OCI-LY7 (cell line): ENCODE results near the gene MINDY4. TPM values are rescaled to one million over a fixed set of nuclear protein-coding genes. Genes with fewer than 3 reads are reported as not detected.

Experiments used
- BruUV-seq: library from RNA; stranded (reverse); fragments of 400-500 nt; replicated peaks from 2 replicates; lab custom pipeline; 2021; lab: Mats Ljungman, UMichigan
- CTCF ChIA-PET: fragments of 300-600 bp; sonication (Branson Sonifier 250); formaldehyde crosslinking; loops from one replicate; lab custom pipeline; 2022; ENCODE audit warnings: antibody characterized with exemption; ENCODE audit not compliant: unreplicated experiment; lab: Charles Lee
- POLR2A ChIA-PET: fragments of 300-600 bp; sonication (Branson Sonifier 250); formaldehyde crosslinking; loops from one replicate; lab custom pipeline; 2022; ENCODE audit warnings: antibody characterized with exemption; lab: Charles Lee
- DNase-seq: peaks from one replicate; pipeline ENCODE4 v3.0.0-alpha.2; 2015; ENCODE audit warnings: low spot score
- H2AFZ ChIP-seq: fragments of 200-600 bp; sonication (generic), shearing (Covaris generic); 2 replicates; pipeline ENCODE4 v1.6.1; 2014; ENCODE audit warnings: mild to moderate bottlenecking, antibody characterized with exemption, low read length, moderate library complexity
- H3K27ac ChIP-seq: fragments of 200-600 bp; sonication (generic); 2 replicates; pipeline ENCODE4 v1.5.1; 2014; ENCODE audit warnings: mixed run types, low read depth, mild to moderate bottlenecking, moderate library complexity, low read length, inconsistent platforms; ENCODE audit not compliant: poor library complexity, severe bottlenecking
- H3K36me3 ChIP-seq: fragments of 200-600 bp; sonication (generic); 2 replicates; pipeline ENCODE4 v1.6.1; 2014; ENCODE audit warnings: mild to moderate bottlenecking, antibody characterized with exemption, low read length, moderate library complexity, mixed read lengths; ENCODE audit not compliant: insufficient read depth
- H3K4me1 ChIP-seq: fragments of 200-600 bp; sonication (generic); 2 replicates; pipeline ENCODE4 v1.5.1; 2014; ENCODE audit warnings: mild to moderate bottlenecking, low read length; ENCODE audit not compliant: insufficient read depth, poor library complexity, severe bottlenecking
- H3K4me2 ChIP-seq: fragments of 200-600 bp; sonication (generic); 2 replicates; pipeline ENCODE4 v1.6.1; 2014; ENCODE audit warnings: mild to moderate bottlenecking, low read length
- H3K4me3 ChIP-seq: fragments of 200-600 bp; sonication (generic); 2 replicates; pipeline ENCODE4 v1.5.1; 2014; ENCODE audit warnings: mild to moderate bottlenecking, low read depth, low read length; ENCODE audit not compliant: poor library complexity, severe bottlenecking
- H3K79me2 ChIP-seq: fragments of 200-600 bp; sonication (generic); 2 replicates; pipeline ENCODE4 v1.6.1; 2016; ENCODE audit warnings: low read depth, mild to moderate bottlenecking, low read length, moderate library complexity, mixed read lengths; ENCODE audit not compliant: insufficient read depth
- H3K9me2 ChIP-seq: fragments of 200-600 bp; sonication (generic); 2 replicates; pipeline ENCODE4 v1.6.1; 2016; ENCODE audit warnings: mild to moderate bottlenecking, low read length, mixed read lengths; ENCODE audit not compliant: insufficient read depth
- H3K9me3 ChIP-seq: fragments of 200-600 bp; sonication (generic); 2 replicates; pipeline ENCODE4 v1.6.1; 2014; ENCODE audit warnings: mild to moderate bottlenecking, mixed run types, low read length, mixed read lengths
- H4K20me1 ChIP-seq: fragments of 200-600 bp; sonication (generic); 2 replicates; pipeline ENCODE4 v1.6.1; 2014; ENCODE audit warnings: mild to moderate bottlenecking, antibody characterized with exemption, low read length, moderate library complexity, mixed read lengths; ENCODE audit not compliant: insufficient read depth
- EZH2phosphoT487 ChIP-seq: fragments of 200-600 bp; sonication (generic); IDR thresholded peaks from 2 replicates; pipeline ENCODE4 v1.6.1; 2018; ENCODE audit warnings: low read depth, borderline replicate concordance, mild to moderate bottlenecking, mixed run types, antibody characterized with exemption, low read length, moderate library complexity, mixed read lengths
- intact Hi-C: fragments of 100-400 bp; cut with micrococcal nuclease; formaldehyde crosslinking; loops from one replicate; pipeline ENCODE4 v1.10.0; 2022; ENCODE audit not compliant: unreplicated experiment
- total RNA-seq, 2 experiments: library from RNA; depleted of rRNA in 1 of 2; stranded (reverse); fragments of >200 nt in 1 of 2; shearing (Covaris generic) in 1 of 2; gene quantifications; 2 replicates each; pipeline ENCODE4 v1.2.3, GENCODE V29; 2014 to 2022
- TF ChIP-seq, protein P1 (sequence below): fragments of 200-600 bp; sonication (generic); conservative IDR thresholded peaks from 2 replicates; pipeline ENCODE4 v1.5.1; 2014; ENCODE audit warnings: mild to moderate bottlenecking, antibody characterized with exemption, low read length, moderate library complexity, mixed read lengths

MINDY4 gene
- total RNA-seq, 2 experiments from 2014 or later: 0.86 TPM; not detected in 1

DNA sequence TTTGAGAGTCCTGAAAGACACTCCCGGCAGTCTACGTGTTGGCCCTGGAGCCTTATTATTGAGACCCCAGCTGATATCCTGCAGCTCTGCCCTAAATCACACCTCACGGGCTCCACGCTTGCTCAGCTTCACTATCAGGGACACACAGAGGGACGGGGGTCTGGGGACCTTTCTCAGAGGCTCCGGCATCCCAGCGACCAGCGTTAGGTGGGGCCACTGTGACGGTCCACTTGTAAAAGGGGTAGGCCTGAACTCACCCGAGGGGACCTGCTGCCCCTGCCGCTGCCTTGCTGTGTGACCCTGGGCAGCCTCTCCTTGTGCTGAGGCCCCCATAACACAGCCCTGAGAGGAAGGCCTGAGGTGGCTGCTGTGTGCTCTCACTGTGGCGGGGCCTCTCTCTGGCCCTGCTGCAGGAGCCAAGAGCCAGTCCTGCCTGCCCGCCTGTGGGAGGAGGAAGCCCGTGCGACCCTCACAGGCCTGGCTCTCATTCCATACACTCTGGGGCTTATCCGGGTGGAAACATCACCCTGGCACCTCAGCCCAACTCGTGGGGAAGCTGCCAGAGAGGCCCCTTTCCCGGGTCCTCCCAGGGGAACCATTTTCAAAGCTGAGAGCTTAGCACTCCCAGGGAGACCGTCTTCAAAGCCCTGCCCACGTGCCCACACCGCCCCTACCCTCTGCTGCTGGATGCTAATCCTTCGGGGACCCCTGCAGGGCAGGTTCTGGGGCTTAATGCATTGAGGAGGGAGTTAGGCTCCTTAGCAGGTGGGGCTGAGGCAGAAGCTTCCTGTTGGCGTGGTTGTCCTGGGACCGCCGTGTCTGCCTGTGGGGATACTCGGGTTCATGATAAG lies 162.1 kb downstream of the MINDY4 start:
- ChIA-PET POLR2A (no interaction called here), CTCF (interaction anchor here (1.0 kb wide), 1 partner anchor 189 kb away, joined by 3 read pairs; no protein-coding TSS in a partner anchor)
- Histone ChIP-seq H4K20me1 (no peaks in the 10 kb centered on the region), H3K4me3 (no peak overlapping the region), H3K9me2 (no peaks in the 10 kb centered on the region), H3K9me3 (no peaks in the 10 kb centered on the region), H3K79me2 (no peaks in the 10 kb centered on the region), H3K4me2 (no peak overlapping the region), H2AFZ (no peak overlapping the region), H3K36me3 (no peaks in the 10 kb centered on the region), H3K27ac (no peak overlapping the region), H3K4me1 (no peaks in the 10 kb centered on the region)
- BruUV-seq: no TSS peak
- no peak for DNase-seq
- intact Hi-C loops: no loop called here
- TF ChIP-seq, protein P1, sequence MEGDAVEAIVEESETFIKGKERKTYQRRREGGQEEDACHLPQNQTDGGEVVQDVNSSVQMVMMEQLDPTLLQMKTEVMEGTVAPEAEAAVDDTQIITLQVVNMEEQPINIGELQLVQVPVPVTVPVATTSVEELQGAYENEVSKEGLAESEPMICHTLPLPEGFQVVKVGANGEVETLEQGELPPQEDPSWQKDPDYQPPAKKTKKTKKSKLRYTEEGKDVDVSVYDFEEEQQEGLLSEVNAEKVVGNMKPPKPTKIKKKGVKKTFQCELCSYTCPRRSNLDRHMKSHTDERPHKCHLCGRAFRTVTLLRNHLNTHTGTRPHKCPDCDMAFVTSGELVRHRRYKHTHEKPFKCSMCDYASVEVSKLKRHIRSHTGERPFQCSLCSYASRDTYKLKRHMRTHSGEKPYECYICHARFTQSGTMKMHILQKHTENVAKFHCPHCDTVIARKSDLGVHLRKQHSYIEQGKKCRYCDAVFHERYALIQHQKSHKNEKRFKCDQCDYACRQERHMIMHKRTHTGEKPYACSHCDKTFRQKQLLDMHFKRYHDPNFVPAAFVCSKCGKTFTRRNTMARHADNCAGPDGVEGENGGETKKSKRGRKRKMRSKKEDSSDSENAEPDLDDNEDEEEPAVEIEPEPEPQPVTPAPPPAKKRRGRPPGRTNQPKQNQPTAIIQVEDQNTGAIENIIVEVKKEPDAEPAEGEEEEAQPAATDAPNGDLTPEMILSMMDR: no peak
- TF ChIP-seq EZH2phosphoT487: no peak

DNA sequence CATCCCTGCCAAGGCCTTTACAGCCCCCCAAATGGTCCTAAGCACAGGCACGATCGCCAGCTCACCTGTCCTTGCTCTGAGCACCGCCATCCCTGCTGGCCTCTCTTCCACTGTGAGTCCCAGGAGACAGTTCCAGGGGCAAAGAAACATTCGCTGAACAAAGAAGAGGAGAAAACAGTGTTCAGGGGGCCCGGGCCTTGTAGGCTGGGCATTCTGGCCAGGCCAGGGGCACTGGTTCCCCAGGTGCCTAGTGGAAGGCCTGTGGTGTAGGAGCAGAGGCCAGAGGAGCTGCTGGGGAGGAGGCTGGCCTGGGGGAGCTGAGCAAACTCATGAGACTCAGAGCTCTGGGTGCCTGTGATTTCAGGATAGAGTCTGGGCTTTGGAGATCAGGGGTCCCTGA lies 163.0 kb downstream of the MINDY4 start:
- ChIA-PET CTCF (interaction anchor here (0.8 to 1.0 kb wide), 2 partner anchors 49 to 189 kb away, joined by 3 to 6 read pairs; no protein-coding TSS in a partner anchor), POLR2A (no interaction called here)
- Histone ChIP-seq H3K9me2 (no peaks in the 10 kb centered on the region), H3K79me2 (no peaks in the 10 kb centered on the region), H3K27ac (no peak overlapping the region), H3K4me1 (no peaks in the 10 kb centered on the region), H2AFZ (no peak overlapping the region), H4K20me1 (no peaks in the 10 kb centered on the region), H3K9me3 (no peaks in the 10 kb centered on the region), H3K4me2 (no peak overlapping the region), H3K36me3 (no peaks in the 10 kb centered on the region), H3K4me3 (no peak overlapping the region)
- DNase-seq: no peak
- BruUV-seq: no TSS peak
- TF ChIP-seq, protein P1: no peak
- no peak for TF ChIP-seq EZH2phosphoT487
- intact Hi-C loops: no loop called here
